IPS-18a (cell line): Measurements from ENCODE around the gene FHIT.

Experiments
- H3K27ac ChIP-seq: one replicate; pipeline ENCODE4 v1.5.1; 2013; ENCODE audit warnings: low read length
- H3K27me3 ChIP-seq: one replicate; pipeline ENCODE4 v1.6.1; 2013; ENCODE audit warnings: mild to moderate bottlenecking, low read length; ENCODE audit not compliant: control insufficient read depth, insufficient read depth
- H3K36me3 ChIP-seq: one replicate; pipeline ENCODE4 v1.6.1; 2013; ENCODE audit warnings: low read depth, low read length; ENCODE audit not compliant: control insufficient read depth
- H3K4me1 ChIP-seq: one replicate; pipeline ENCODE4 v1.6.1; 2013; ENCODE audit warnings: low read depth, low read length; ENCODE audit not compliant: control insufficient read depth
- H3K4me3 ChIP-seq: one replicate; pipeline ENCODE4 v1.5.1; 2013; ENCODE audit warnings: low read length
- H3K9ac ChIP-seq: one replicate; pipeline ENCODE4 v1.6.1; 2013; ENCODE audit warnings: mild to moderate bottlenecking, low read length, moderate library complexity
- H3K9me3 ChIP-seq: one replicate; pipeline ENCODE4 v1.6.1; 2013; ENCODE audit warnings: low read depth, low read length; ENCODE audit not compliant: control insufficient read depth

Gene FHIT

DNA sequence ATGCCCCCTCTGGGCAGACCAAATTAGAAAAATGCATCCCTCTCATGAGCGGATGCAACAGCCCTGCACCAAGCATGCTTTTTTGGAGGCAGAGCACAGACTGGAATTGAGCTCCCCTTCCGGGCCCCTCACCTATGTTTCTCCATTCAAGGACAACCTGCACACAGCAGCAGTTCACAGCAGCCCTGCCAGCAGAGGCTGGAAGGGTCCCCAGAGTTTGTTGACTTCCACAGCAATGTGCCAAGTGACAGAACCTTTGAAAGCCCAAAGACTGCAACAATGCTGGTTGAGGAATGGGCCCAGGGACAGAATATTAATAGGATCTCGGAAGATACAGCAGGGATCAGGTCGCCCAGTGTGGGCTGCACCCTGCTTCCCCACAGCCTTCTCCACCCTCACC, 650.4 kb downstream of the FHIT start:
- no peak overlapping the region for H3K27ac ChIP-seq
- H3K4me1 ChIP-seq = peaks cover 3% of the 10 kb centered on the region
- no peaks in the 10 kb centered on the region for H3K36me3 ChIP-seq
- no peaks in the 10 kb centered on the region for H3K27me3 ChIP-seq
- no peaks in the 10 kb centered on the region for H3K9me3 ChIP-seq
- H3K9ac ChIP-seq = no peak overlapping the region
- H3K4me3 ChIP-seq = no peak overlapping the region

DNA sequence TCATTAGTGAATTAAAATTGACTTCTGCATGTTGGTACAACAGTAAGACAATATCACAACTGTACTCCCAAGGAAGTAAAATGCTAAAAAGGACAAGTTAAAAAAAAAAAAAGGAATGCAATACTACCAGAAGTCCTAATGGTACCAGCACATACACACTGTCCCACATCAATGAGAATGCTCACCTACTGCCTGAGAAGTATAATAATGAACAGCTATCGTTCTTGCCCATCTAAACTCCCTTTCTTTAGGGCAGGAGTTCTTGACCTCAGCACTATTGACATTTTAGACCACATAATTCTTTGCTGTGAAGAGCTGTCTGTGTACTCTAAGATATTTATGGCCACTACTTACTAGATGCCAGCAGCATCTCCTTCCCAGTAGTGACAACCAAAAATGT, 651.7 kb downstream of the FHIT start:
- Histone ChIP-seq H3K9me3 (no peaks in the 10 kb centered on the region), H3K9ac (no peak overlapping the region), H3K27ac (no peak overlapping the region), H3K36me3 (no peaks in the 10 kb centered on the region), H3K4me3 (no peak overlapping the region), H3K4me1 (peaks cover 3% of the 10 kb centered on the region), H3K27me3 (no peaks in the 10 kb centered on the region)

DNA sequence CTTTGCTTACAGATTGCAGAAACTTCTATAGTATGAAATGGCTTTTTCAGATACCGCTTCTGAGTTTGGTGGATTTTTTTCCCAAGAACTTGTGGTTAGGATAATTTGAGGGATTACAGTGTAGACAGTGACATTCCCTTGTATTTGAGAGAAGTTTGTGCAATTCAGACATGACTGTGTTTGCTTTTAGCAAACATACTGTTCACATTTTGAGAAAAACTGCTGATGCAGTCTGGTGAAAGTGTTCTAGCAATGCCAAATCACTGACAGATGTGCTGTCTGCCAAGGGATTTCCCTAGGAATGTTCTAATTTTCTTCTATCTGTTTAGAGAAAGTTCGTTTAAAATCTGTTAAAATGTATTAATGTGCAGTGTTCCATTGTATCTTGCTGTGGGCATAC, 652.6 kb downstream of the FHIT start:
- Histone ChIP-seq H3K9ac (no peak overlapping the region), H3K27ac (no peak overlapping the region)

DNA sequence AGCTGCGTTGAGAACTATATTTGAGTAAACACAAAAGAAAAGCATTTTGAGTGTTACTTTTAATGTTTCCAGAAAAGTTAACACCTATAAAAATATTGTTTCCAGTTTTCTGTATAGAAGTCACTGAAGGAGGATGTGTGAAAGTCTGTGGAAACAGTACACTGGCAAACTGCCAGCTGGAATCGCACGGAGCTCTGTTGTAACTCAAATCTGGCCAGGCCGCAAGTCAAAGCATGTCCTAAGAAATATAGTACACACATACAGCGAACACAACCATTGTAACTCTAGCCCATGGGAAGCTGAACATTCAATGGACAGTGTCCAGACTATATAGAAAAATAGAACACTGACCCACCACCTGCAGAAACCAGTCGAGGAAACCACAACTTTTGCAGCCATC, 657.2 kb downstream of the FHIT start:
- Histone ChIP-seq H3K9me3 (no peaks in the 10 kb centered on the region), H3K4me3 (no peak overlapping the region), H3K4me1 (no peaks in the 10 kb centered on the region), H3K9ac (no peak overlapping the region), H3K27me3 (no peaks in the 10 kb centered on the region), H3K36me3 (no peaks in the 10 kb centered on the region), H3K27ac (no peak overlapping the region)

More for the DNA sequence above, 652.6 kb downstream of the FHIT start:
- Histone ChIP-seq H3K4me1 (peaks cover 3% of the 10 kb centered on the region), H3K4me3 (no peak overlapping the region), H3K27me3 (no peaks in the 10 kb centered on the region), H3K36me3 (no peaks in the 10 kb centered on the region), H3K9me3 (no peaks in the 10 kb centered on the region)

DNA sequence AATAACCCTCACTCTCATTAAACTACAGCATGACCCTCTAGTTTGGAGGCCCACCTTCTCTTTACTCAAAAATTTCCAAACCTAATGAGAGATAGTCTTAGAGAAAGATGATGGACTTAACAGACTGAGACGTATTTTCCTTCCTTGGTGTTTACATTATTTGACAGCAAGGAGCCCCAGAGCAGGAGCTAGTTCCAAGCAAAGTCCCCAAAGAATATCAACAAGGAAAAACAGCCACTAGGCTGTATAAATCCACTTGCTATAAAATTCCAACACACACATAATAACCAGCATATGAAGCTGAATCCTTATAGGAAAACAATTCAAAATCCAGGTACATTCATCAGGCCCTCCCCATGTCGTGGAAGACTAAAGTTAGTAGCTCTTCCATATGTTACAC, 660.0 kb downstream of the FHIT start:
- no peaks in the 10 kb centered on the region for H3K36me3 ChIP-seq
- H3K27me3 ChIP-seq = no peaks in the 10 kb centered on the region
- no peaks in the 10 kb centered on the region for H3K4me1 ChIP-seq
- no peak overlapping the region for H3K9ac ChIP-seq
- no peak overlapping the region for H3K4me3 ChIP-seq
- no peaks in the 10 kb centered on the region for H3K9me3 ChIP-seq
- H3K27ac ChIP-seq = no peak overlapping the region

DNA sequence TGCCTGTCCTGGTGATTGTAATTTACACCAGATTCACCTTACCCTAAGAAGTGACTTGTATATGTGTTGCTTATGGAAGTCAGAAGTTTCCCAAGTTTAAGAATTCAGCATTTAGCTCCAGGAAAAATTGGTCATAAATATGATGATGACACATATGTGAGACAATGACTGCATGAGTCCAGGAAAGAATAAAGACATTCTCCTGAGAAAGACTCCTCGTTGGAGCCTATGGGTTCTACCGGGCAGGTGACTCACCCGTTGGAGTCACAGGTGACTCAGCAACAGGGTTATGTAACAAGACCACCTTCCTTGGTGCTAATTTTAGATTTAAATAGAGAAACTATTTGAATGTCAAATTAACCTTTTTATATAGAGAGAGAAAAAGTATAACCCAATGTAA, 662.4 kb downstream of the FHIT start:
- Histone ChIP-seq H3K27me3 (no peaks in the 10 kb centered on the region), H3K9ac (no peak overlapping the region), H3K4me3 (no peak overlapping the region), H3K4me1 (no peaks in the 10 kb centered on the region), H3K27ac (no peak overlapping the region), H3K36me3 (no peaks in the 10 kb centered on the region), H3K9me3 (no peaks in the 10 kb centered on the region)

DNA sequence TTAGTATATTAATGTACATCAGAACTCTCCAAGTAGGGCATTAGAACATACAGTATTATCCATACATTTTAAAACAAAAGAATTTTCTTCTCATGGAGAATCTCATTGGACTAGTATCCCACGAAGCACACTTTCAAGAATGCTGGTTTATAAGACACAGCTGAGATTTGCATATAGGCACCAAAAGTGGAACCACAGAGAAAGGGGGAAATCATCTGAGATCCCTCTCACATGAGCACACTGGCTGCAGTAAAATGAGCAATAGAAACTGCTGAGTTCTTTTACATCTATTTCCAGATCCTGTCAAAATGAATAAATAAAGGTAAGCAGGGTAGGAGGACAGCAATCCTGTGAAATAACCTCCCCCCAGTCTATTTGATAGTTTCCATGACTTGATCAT, 665.3 kb downstream of the FHIT start:
- no peak overlapping the region for H3K9ac ChIP-seq
- H3K27me3 ChIP-seq = no peaks in the 10 kb centered on the region
- no peaks in the 10 kb centered on the region for H3K9me3 ChIP-seq
- no peaks in the 10 kb centered on the region for H3K36me3 ChIP-seq
- no peaks in the 10 kb centered on the region for H3K4me1 ChIP-seq
- H3K4me3 ChIP-seq = no peak overlapping the region
- no peak overlapping the region for H3K27ac ChIP-seq

DNA sequence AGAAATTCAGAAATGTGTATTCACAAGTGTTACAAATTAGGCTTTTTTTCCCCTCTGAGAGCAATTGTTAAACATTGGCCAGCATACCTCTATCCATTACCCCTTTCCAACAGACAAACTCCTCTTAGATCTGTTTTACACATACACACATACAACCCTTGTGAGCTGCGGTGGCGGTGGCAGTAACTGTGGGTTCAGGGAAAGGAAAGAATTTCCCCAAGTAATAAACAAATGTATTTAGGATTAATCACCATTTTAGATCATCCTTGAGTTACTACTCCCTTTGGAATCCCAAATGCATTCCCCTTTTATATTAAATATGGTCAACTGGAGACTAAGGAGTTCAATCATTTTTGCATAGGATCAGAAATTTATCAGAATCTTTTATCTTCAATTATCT, 667.0 kb downstream of the FHIT start:
- Histone ChIP-seq H3K9me3 (no peaks in the 10 kb centered on the region), H3K36me3 (no peaks in the 10 kb centered on the region), H3K9ac (no peak overlapping the region)

DNA sequence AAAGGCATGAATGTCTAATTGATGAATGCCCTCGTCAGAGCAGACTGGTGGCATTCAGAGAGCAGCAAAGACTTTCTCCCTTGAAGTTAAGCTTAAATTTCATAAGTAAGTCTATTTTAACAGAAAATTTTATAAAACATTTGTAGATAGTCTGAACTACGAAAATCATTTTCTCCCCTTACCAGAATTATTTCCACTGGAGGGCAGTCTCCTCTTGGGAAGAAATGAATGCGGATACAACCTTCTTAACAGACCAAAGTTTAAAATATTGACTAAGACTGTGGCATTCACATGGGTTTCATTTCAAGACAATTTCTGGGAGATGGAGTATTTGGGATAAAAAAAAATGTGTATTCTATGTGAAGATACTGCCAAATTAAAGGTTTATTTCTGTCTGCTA, 669.0 kb downstream of the FHIT start:
- Histone ChIP-seq H3K9me3 (no peaks in the 10 kb centered on the region), H3K27ac (no peak overlapping the region), H3K9ac (no peak overlapping the region), H3K4me1 (peaks cover 4% of the 10 kb centered on the region), H3K36me3 (no peaks in the 10 kb centered on the region), H3K27me3 (no peaks in the 10 kb centered on the region), H3K4me3 (no peak overlapping the region)

More for the DNA sequence above, 667.0 kb downstream of the FHIT start:
- H3K27ac ChIP-seq = no peak overlapping the region
- no peaks in the 10 kb centered on the region for H3K27me3 ChIP-seq
- peaks cover 4% of the 10 kb centered on the region for H3K4me1 ChIP-seq
- no peak overlapping the region for H3K4me3 ChIP-seq

DNA sequence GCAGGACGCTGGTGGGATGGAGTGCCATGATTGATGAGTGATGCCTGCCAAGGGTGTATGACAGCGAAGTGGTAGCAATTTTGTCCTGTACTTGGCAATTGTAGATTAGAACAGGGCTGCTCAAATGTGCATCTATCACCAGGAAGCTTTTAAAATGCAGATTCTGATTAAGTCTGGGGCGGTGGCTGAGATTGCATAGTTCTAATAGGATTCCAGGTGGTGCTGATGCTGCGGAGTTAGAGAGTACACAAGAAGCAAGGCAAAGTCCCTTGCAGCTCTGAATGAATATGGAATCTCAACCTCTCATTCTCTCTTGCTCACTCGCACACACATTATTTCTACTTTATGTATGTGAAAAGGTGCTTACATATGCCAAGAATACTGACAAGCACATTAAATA, 670.4 kb downstream of the FHIT start:
- Histone ChIP-seq H3K27me3 (no peaks in the 10 kb centered on the region), H3K9ac (no peak overlapping the region), H3K36me3 (no peaks in the 10 kb centered on the region)

DNA sequence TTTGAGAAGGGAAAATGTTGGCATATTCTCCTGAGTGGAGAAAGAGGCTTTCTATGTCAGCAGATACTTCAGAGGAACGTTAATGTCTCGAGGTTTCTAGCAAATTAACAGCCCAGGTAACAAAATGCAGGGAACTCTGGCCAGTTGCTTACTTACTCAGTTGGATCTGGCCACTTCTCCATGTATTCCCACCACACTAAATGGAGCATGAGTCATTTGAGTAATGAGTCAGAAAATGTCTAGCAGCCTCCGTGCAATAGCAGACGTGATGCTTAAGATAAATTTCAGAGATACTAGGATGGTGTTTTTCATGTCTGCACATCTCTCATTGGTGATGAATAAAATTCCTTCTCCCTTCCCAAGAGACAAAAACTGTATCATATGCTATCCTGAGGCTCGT, 671.5 kb downstream of the FHIT start:
- H3K4me3 ChIP-seq = no peak overlapping the region
- no peaks in the 10 kb centered on the region for H3K27me3 ChIP-seq
- no peak overlapping the region for H3K27ac ChIP-seq
- H3K9ac ChIP-seq = no peak overlapping the region
- H3K4me1 ChIP-seq = peaks cover 4% of the 10 kb centered on the region
- H3K36me3 ChIP-seq = no peaks in the 10 kb centered on the region
- H3K9me3 ChIP-seq = no peaks in the 10 kb centered on the region

More for the DNA sequence above, 670.4 kb downstream of the FHIT start:
- H3K4me3 ChIP-seq = no peak overlapping the region
- H3K27ac ChIP-seq = no peak overlapping the region
- peaks cover 4% of the 10 kb centered on the region for H3K4me1 ChIP-seq
- H3K9me3 ChIP-seq = no peaks in the 10 kb centered on the region

DNA sequence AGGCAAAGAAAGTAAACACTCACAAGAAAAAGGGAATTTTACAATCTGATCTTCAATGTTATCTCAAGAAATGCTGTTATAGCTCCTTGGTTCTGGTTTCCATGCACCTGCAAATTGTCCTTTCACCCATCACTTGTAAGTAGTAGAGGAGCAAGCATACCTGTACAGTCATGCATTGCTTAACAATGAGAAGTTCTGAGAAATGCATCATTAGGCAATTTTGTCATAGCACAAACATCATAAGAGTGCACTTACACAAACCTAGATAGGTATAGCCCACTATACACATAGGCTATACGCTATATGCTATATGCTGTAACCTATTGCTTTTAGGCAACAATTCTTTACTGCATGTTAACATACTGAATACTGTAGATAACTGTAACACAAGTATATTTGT, 672.3 kb downstream of the FHIT start:
- H3K36me3 ChIP-seq = no peaks in the 10 kb centered on the region
- no peak overlapping the region for H3K4me3 ChIP-seq
- no peak overlapping the region for H3K9ac ChIP-seq
- H3K27me3 ChIP-seq = no peaks in the 10 kb centered on the region
- H3K9me3 ChIP-seq = no peaks in the 10 kb centered on the region
- H3K4me1 ChIP-seq = peaks cover 4% of the 10 kb centered on the region
- no peak overlapping the region for H3K27ac ChIP-seq
